HG03558 (cell line): Measurements from ENCODE around the gene KCNK10.

Source experiments
- ATAC-seq: cut with Tn5 transposase; IDR thresholded peaks from one replicate; pipeline ENCODE4 v1.9.1; 2021; ENCODE audit warnings: moderate number of reproducible peaks; ENCODE audit not compliant: unreplicated experiment; ENCODE audit errors: extremely low read depth

Gene KCNK10

GRCh38 chr14:88231603-88232002 is 91.5 kb downstream of the KCNK10 start:
- ATAC-seq, result no peak

GRCh38 chr14:88229428-88229827 is 93.6 kb downstream of the KCNK10 start:
- ATAC-seq, result no peak

GRCh38 chr14:88228522-88229236 is 94.4 kb downstream of the KCNK10 start:
- ATAC-seq, result no peak

GRCh38 chr14:88227693-88228092 is 95.4 kb downstream of the KCNK10 start:
- peak; percentile 33 for ATAC-seq

GRCh38 chr14:88225721-88226120 is 97.3 kb downstream of the KCNK10 start:
- ATAC-seq, result no peak

GRCh38 chr14:88218119-88218915 is 104.8 kb downstream of the KCNK10 start:
- no peak for ATAC-seq

GRCh38 chr14:88212691-88213090 is 110.4 kb downstream of the KCNK10 start:
- no peak for ATAC-seq

GRCh38 chr14:88210426-88210825 is 112.6 kb downstream of the KCNK10 start:
- no peak for ATAC-seq

- peak; percentile 42 for ATAC-seq
Observed at GRCh38 chr14:88209273-88209672, 113.8 kb downstream of the KCNK10 start.

- peak; percentile 22 for ATAC-seq
Observed at GRCh38 chr14:88208858-88209257, 114.2 kb downstream of the KCNK10 start.

GRCh38 chr14:88204221-88204620 is 118.8 kb downstream of the KCNK10 start:
- ATAC-seq, result no peak

GRCh38 chr14:88203291-88203690 is 119.8 kb downstream of the KCNK10 start:
- no peak for ATAC-seq

GRCh38 chr14:88202286-88202685 is 120.8 kb downstream of the KCNK10 start:
- ATAC-seq, result no peak

- ATAC-seq, result no peak
Observed at GRCh38 chr14:88201851-88202250, 121.2 kb downstream of the KCNK10 start.

- ATAC-seq, result no peak
Observed at GRCh38 chr14:88199882-88200281, 123.2 kb downstream of the KCNK10 start.

GRCh38 chr14:88198446-88198845 is 124.6 kb downstream of the KCNK10 start:
- ATAC-seq, result no peak

- peak; percentile 83 for ATAC-seq
Observed at GRCh38 chr14:88196925-88197324, 126.1 kb downstream of the KCNK10 start.

GRCh38 chr14:88196116-88196890 is 126.8 kb downstream of the KCNK10 start:
- ATAC-seq, result no peak

GRCh38 chr14:88195676-88196075 is 127.4 kb downstream of the KCNK10 start:
- no peak for ATAC-seq

- ATAC-seq, result no peak
Observed at GRCh38 chr14:88194531-88194930, 128.5 kb downstream of the KCNK10 start.

GRCh38 chr14:88191605-88192004 is 131.5 kb downstream of the KCNK10 start:
- no peak for ATAC-seq
